Measurements from ENCODE around the gene PDE7B.

PDE7B gene

GRCh38 chr6:135851442-135852271, at the start of gene PDE7B:
TSS of gene PDE7B (plus strand) at chr6:135851701.
- peak; percentile 95 for DNase-seq

- no peak for DNase-seq
These were observed 49.6 kb upstream of the PDE7B start for GRCh38 chr6:135801755-135802465.

- DNase-seq: no peak
These were observed 41.0 kb upstream of the PDE7B start for GRCh38 chr6:135810486-135810885.

- no peak for DNase-seq
These were observed 40.3 kb upstream of the PDE7B start for GRCh38 chr6:135811170-135811569.

GRCh38 chr6:135811644-135812526, 39.6 kb upstream of the PDE7B start:
- no peak for DNase-seq

GRCh38 chr6:135813401-135813800, 38.1 kb upstream of the PDE7B start:
- no peak for DNase-seq

GRCh38 chr6:135814043-135814442, 37.5 kb upstream of the PDE7B start:
- no peak for DNase-seq

- no peak for DNase-seq
These were observed 36.3 kb upstream of the PDE7B start for GRCh38 chr6:135815216-135815615.

- no peak for DNase-seq
These were observed 34.5 kb upstream of the PDE7B start for GRCh38 chr6:135817035-135817434.

- DNase-seq: no peak
These were observed 31.8 kb upstream of the PDE7B start for GRCh38 chr6:135819665-135820064.

- no peak for DNase-seq
These were observed 31.2 kb upstream of the PDE7B start for GRCh38 chr6:135820340-135820739.

- no peak for DNase-seq
These were observed 27.6 kb upstream of the PDE7B start for GRCh38 chr6:135823851-135824250.

GRCh38 chr6:135826236-135826804, 25.2 kb upstream of the PDE7B start:
- no peak for DNase-seq

GRCh38 chr6:135828021-135828420, 23.5 kb upstream of the PDE7B start:
- DNase-seq: no peak

GRCh38 chr6:135830452-135830881, 21.0 kb upstream of the PDE7B start:
- no peak for DNase-seq

GRCh38 chr6:135831016-135831415, 20.5 kb upstream of the PDE7B start:
- DNase-seq: no peak

- no peak for DNase-seq
These were observed 19.3 kb upstream of the PDE7B start for GRCh38 chr6:135832166-135832565.

GRCh38 chr6:135833771-135834170, 17.7 kb upstream of the PDE7B start:
- no peak for DNase-seq

GRCh38 chr6:135837735-135838449, 13.6 kb upstream of the PDE7B start:
- DNase-seq: no peak

- no peak for DNase-seq
These were observed 12.4 kb upstream of the PDE7B start for GRCh38 chr6:135839121-135839520.

GRCh38 chr6:135842618-135843392, 8.7 kb upstream of the PDE7B start:
- no peak for DNase-seq
